Kidney (tissue), 14 donors: ENCODE measurements around the gene MORN1. TPM values are rescaled to one million over a fixed set of nuclear protein-coding genes. Genes with fewer than 3 reads are reported as not detected.

Experiments
- DNase-seq, 5 donors: peaks; one replicate each; pipeline ENCODE4 v3.0.0-alpha.2; 2013 to 2020
- FAIRE-seq: peaks from 2 replicates; lab custom pipeline; 2012; peaks lifted over from hg19 to GRCh38; lab: Jason Lieb, UNC
- H3K27ac ChIP-seq, 2 donors: one replicate each; pipeline ENCODE4 v1.7.0; 2013; ENCODE audit warnings: low read depth in 2 of 2, low read length in 2 of 2, inconsistent platforms in 1 of 2
- H3K27me3 ChIP-seq: one replicate; pipeline ENCODE4 v1.7.1; 2013; ENCODE audit warnings: low read length, inconsistent platforms; ENCODE audit not compliant: control insufficient read depth, insufficient read depth
- H3K36me3 ChIP-seq, 3 donors: one replicate each; pipeline versions ENCODE4 v1.7.0 to v1.7.1; 2013; ENCODE audit warnings: low read length in 3 of 3, control low read depth in 1 of 3, inconsistent platforms in 1 of 3; ENCODE audit not compliant: insufficient read depth in 3 of 3, control insufficient read depth in 2 of 3
- H3K4me1 ChIP-seq, 3 donors: one replicate each; pipeline versions ENCODE4 v1.7.0 to v1.7.1; 2013; ENCODE audit warnings: low read length in 3 of 3, inconsistent platforms in 1 of 3, low read depth in 1 of 3; ENCODE audit not compliant: control insufficient read depth in 2 of 3, insufficient read depth in 2 of 3
- H3K4me3 ChIP-seq, 3 donors: one replicate each; pipeline versions ENCODE4 v1.7.0 to v1.8.1; 2013; ENCODE audit warnings: low read length in 3 of 3, control low read depth in 1 of 3, inconsistent platforms in 1 of 3
- H3K9ac ChIP-seq, 3 donors: one replicate each; pipeline versions ENCODE4 v1.7.0 to v1.7.1; 2013; ENCODE audit warnings: low read length in 3 of 3, control low read depth in 1 of 3, inconsistent platforms in 1 of 3
- H3K9me3 ChIP-seq, 3 donors: one replicate each; pipeline versions ENCODE4 v1.7.0 to v1.7.1; 2013; ENCODE audit warnings: low read length in 3 of 3, control low read depth in 1 of 3, inconsistent platforms in 1 of 3; ENCODE audit not compliant: control insufficient read depth in 2 of 3, insufficient read depth in 1 of 3
- CTCF ChIP-seq: IDR thresholded peaks from 3 replicates; pipeline ENCODE4 v1.5.1; 2012; ENCODE audit warnings: mild to moderate bottlenecking, moderate library complexity, borderline replicate concordance; ENCODE audit not compliant: insufficient read depth; ENCODE audit errors: extremely low read depth
- intact Hi-C: fragments of 100-400 bp; cut with DNase I; formaldehyde crosslinking; loops from one replicate; pipeline ENCODE4 v1.11.1; 2022
- polyA plus RNA-seq: library from polyadenylated mRNA; stranded (reverse); fragments of 350-450 nt; fragmentation: Illumina TruSeq; extraction: RNeasy Lipid Tissue Mini Kit (QIAGEN cat#74804); gene quantifications from one replicate; pipeline ENCODE4 v1.2.3, GENCODE V29; 2014; ENCODE audit warnings: low read depth, low replicate concordance; ENCODE audit not compliant: insufficient read depth
- total RNA-seq: library from RNA; stranded (reverse); fragmentation: NEBNext Ultra II Directional; extraction: Animal tissue kit (Norgen Biotek cat#: 25700); gene quantifications from one replicate; pipeline ENCODE4 v1.2.1, GENCODE V29; 2021
- donor health status: control.
- donor health status: control.
- donor health status: control.
- donor health status: control.
- donor health status: control.
- donor health status: DM: yes; HTN: yes; CAD: no.
- donor health status: Normal renal cell carcinoma (clear cell type).

The MORN1 gene
- total and polyA plus RNA-seq, 2 donors from 2014 or later = 9.0 to 24.7 TPM

GRCh38 chr1:2354511-2355372, 36.6 kb downstream of the MORN1 start:
- Histone ChIP-seq H3K4me1 (no peaks in the 10 kb centered on the region), H3K27ac (no peak overlapping the region), H3K9me3 (no peaks in the 10 kb centered on the region), H3K4me3 (no peak overlapping the region), H3K36me3 (no peaks in the 10 kb centered on the region), H3K9ac (no peak overlapping the region), H3K27me3 (no peaks in the 10 kb centered on the region)
- FAIRE-seq (no peak), DNase-seq (peak in 1 of 5 donors; percentile 61)
- TF ChIP-seq CTCF = no peak
- intact Hi-C loops = no loop called here

- Histone ChIP-seq H3K36me3 (no peaks in the 10 kb centered on the region), H3K9ac (no peak overlapping the region), H3K9me3 (no peaks in the 10 kb centered on the region), H3K4me1 (no peaks in the 10 kb centered on the region), H3K27ac (no peak overlapping the region), H3K27me3 (no peaks in the 10 kb centered on the region), H3K4me3 (no peak overlapping the region)
- intact Hi-C loops = no loop called here
- DNase-seq = peak in 1 of 5 donors; percentile 35
- no peak for FAIRE-seq
- TF ChIP-seq CTCF = no peak
Observed at GRCh38 chr1:2353551-2354438, 37.6 kb downstream of the MORN1 start.

GRCh38 chr1:2352897-2353550, 38.3 kb downstream of the MORN1 start:
- Histone ChIP-seq H3K9ac (no peak overlapping the region), H3K4me3 (no peak overlapping the region), H3K4me1 (no peaks in the 10 kb centered on the region), H3K36me3 (no peaks in the 10 kb centered on the region), H3K27ac (no peak overlapping the region), H3K9me3 (no peaks in the 10 kb centered on the region), H3K27me3 (no peaks in the 10 kb centered on the region)
- intact Hi-C loops = no loop called here
- no peak for FAIRE-seq
- no peak for TF ChIP-seq CTCF
- DNase-seq = peak in 1 of 5 donors; percentile 63
